HG03439 (cell line): ENCODE results near the gene CALML3.
"Not testable (repeated sequence)": the region's sequence is repeated elsewhere in the genome, so short reads cannot be mapped to it uniquely, and the experiment has no call there.

Experiments used
- ATAC-seq: cut with Tn5 transposase; IDR thresholded peaks from one replicate; pipeline ENCODE4 v1.9.1; 2021; ENCODE audit warnings: mild to moderate bottlenecking, moderate library complexity; ENCODE audit not compliant: unreplicated experiment

Gene CALML3

GRCh38 chr10:5524641-5525560 lies at the start of gene CALML3:
CALML3 (plus strand) TSS chr10:5524961; CDS start chr10:5525086, 125 bp downstream.
- no peak for ATAC-seq

- not testable (repeated sequence) for ATAC-seq
Observed at GRCh38 chr10:5475088-5475487, 49.7 kb upstream of the CALML3 start.

- not testable (repeated sequence) for ATAC-seq
Observed at GRCh38 chr10:5475974-5476807, 48.6 kb upstream of the CALML3 start.

- ATAC-seq, result no peak
Observed at GRCh38 chr10:5476918-5477525, 47.7 kb upstream of the CALML3 start.

- no peak for ATAC-seq
Observed at GRCh38 chr10:5477948-5478693, 46.6 kb upstream of the CALML3 start.

- ATAC-seq, result no peak
Observed at GRCh38 chr10:5478694-5479305, 46.0 kb upstream of the CALML3 start.

GRCh38 chr10:5479481-5480161 lies 45.1 kb upstream of the CALML3 start:
- ATAC-seq, result no peak

GRCh38 chr10:5480162-5480941 lies 44.4 kb upstream of the CALML3 start:
- ATAC-seq, result no peak

- ATAC-seq, result no peak
Observed at GRCh38 chr10:5481121-5481520, 43.6 kb upstream of the CALML3 start.

- ATAC-seq, result no peak
Observed at GRCh38 chr10:5482016-5482415, 42.7 kb upstream of the CALML3 start.

- ATAC-seq, result no peak
Observed at GRCh38 chr10:5484205-5484604, 40.6 kb upstream of the CALML3 start.

- no peak for ATAC-seq
Observed at GRCh38 chr10:5485290-5485689, 39.5 kb upstream of the CALML3 start.

GRCh38 chr10:5485948-5486852 lies 38.6 kb upstream of the CALML3 start:
- no peak for ATAC-seq

GRCh38 chr10:5486853-5487235 lies 37.9 kb upstream of the CALML3 start:
- ATAC-seq, result no peak

- no peak for ATAC-seq
Observed at GRCh38 chr10:5488272-5489161, 36.2 kb upstream of the CALML3 start.

GRCh38 chr10:5490032-5490431 lies 34.7 kb upstream of the CALML3 start:
- no peak for ATAC-seq
